ENCODE data around the gene MAMLD1.

Gene MAMLD1

DNA sequence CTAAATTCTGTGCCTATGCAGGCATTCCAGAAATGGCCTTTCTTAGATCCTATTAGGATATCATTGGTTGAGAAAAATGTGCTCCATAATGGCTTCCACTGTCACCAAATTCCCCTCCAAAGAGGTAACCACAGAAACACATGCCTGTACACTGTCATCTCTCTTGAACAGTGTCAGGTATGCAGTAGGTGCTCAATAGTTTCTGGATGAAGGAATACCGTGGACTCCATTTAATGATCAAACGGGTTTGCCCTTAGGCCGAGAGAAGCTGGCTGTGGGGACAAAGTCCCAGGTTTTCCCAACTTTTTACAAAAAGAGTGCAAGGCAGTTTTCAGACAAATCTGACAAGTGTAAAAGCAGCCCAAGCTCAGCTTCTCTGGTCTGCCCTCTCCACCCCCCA is 188.8 kb downstream of the MAMLD1 start:
- no peak for TF ChIP-seq CTCF (conservative IDR thresholded peaks at IDR 0.05; ENCODE audit: control insufficient read depth, insufficient read depth, low read depth, low read length)
- H3K4me3 ChIP-seq (ENCODE audit: control insufficient read depth, low read depth, low read length), result no peak overlapping the region
- DNase-seq (ENCODE audit: low read depth), result no peak

GRCh38 chrX:150558424-150558823 is 195.3 kb downstream of the MAMLD1 start:
- no peak for DNase-seq (ENCODE audit: low read depth)
- H3K4me3 ChIP-seq (ENCODE audit: control insufficient read depth, low read depth, low read length), result no peak overlapping the region
- TF ChIP-seq CTCF (conservative IDR thresholded peaks at IDR 0.05; ENCODE audit: control insufficient read depth, insufficient read depth, low read depth, low read length), result no peak

Data from fibroblast of mammary gland (primary cell).